HG02970 (cell line): ENCODE results near the gene CHMP4B.

ENCODE experiments used
- ATAC-seq: cut with Tn5 transposase; IDR thresholded peaks from one replicate; pipeline ENCODE4 v1.9.1; 2021; ENCODE audit warnings: mild to moderate bottlenecking, moderate library complexity, moderate number of reproducible peaks; ENCODE audit not compliant: unreplicated experiment, low FRiP score

CHMP4B gene

DNA sequence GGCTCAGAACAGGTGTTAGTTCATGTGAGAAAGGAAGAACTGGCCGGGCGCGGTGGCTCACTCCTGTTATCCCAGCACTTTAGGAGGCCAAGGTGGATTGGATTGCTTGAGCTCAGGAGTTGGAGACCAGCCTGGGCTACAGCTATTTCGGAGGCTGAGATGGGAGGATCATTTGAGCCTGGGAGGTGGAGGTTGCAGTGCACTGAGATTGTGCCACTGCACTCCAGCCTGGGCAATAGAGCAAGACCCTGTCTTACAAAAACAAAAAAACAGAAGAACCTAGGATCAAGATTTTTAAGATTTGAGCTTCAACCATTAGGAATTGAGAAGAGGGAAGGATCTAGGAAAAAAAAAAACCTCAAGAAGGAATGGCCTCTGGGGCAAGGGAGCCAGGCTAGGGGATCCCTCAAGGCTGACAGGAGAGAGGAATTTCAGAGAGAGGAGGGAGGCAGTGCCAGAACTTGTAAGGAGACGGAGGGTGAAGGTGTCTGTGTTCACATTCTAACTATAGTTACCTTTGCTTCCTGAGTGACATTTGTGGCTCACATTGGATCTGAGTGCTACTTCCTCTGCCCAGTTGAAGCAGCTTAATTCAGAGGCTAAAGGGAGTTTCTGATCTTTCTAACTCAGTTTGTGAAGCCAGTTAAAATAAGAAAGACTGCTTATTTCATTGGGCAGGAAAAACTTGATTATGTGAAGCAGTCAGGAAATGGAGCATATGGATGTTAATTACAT lies 26.1 kb downstream of the CHMP4B start:
- no peak for ATAC-seq

DNA sequence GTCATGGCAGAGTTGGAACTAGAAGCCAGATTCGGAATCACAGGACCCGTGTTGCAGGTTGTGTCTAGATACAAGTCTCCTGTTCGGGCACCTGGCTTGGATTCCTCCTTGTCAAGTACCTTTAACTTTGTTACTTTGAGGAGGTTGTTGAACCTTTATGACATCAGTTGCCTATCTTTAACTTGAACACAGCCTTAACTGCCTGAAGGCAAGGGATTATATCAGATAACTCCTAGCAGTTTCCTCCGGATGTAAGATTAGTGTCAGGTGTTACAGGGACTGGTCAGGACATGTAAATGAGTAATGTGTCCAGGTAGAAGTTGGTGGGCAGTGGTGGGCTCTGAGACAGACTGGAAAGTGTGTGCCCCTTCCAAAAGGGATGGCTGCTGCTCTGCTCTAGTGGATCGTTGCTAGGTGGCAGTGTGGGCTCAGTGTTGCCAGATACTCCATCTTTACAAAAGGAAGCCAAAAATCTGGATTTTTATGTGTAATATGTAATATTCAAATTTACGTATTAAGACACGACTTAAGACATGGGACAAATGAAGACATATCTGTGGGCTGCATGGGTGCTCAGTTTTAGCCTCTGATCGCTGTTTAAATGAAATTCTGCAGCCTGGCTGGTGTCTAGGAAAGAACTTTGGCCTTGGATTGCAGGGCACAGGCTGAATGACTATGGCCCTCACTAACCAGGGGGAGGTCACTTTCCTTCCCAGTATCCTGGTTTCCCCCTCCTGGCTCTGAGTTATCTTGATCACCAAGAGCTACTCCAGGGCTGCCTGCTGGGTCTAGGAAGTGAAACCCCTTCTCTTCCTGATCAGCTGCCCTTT lies 27.1 kb downstream of the CHMP4B start:
- ATAC-seq: no peak

- ATAC-seq: no peak
These were observed 28.4 kb downstream of the CHMP4B start for GRCh38 chr20:33839591-33839990.

- no peak for ATAC-seq
These were observed 29.0 kb downstream of the CHMP4B start for GRCh38 chr20:33840160-33840559.

DNA sequence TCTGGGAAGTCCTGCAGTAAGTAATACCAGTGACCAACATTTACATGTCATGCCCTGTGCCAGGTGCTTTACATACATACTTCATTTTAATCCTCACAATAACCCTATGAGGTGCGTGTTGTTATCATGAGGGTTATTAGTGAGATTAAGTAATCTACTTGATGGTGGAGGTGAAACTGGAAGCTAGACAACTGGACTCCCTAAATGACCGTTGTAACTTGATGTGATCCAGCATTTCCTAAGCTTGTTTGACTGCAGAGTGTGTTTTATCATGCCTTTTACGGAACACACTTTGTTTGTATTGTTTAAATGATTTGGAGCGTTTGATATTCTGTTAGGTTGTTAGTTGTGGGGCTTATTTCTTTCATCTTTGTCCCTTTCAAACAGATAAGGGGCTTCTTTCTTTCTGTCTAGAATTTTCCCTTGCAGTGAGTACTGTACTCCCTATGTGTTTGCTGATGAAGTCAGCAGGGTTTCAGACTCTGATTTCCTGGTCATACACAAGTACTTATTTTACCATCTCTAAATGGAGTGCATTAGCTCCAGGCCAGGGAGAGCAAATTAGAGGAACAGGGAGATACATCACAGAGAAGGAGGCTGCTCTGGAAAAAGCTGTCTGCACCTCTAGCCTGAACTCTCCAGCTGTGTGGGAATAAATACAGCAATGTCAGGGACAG lies 29.7 kb downstream of the CHMP4B start:
- no peak for ATAC-seq

DNA sequence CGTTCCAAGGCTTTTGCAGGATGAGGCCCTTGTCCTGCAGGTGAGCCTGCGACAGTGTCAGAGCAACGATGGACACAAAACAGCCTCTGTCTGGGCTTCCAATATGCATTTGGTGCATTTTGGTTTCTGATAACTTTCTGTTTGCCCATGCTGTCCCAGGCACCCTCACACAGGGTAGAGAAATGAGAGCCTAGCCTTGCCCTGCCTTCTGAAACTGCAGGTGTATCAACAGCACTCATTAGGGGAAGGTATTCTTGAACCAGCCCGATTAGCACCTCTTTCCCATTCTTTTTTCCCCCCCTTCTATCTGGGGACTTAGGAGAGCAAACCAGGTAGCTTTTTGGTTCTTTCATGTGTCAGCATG lies 30.3 kb downstream of the CHMP4B start:
- no peak for ATAC-seq

- no peak for ATAC-seq
These were observed 31.2 kb downstream of the CHMP4B start for GRCh38 chr20:33842346-33842745.

DNA sequence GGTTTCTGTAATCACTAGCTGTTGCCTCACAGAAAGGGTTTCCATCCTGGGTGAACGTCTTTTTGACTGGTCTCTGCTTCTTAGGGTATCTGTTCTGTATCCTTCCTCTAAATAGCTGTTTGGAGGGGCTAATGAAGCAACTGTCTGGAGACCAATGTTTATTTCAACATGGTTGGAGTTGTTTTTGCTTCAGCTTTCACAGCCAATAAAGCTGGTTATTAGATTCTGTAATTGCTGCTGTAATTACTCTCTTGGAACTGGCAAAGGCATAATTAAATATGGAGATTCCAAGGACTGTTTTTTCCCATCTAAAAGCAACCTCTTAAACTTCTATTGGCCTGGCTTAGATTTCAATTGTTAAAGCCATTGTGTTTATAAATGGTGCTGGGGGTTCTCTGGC lies 31.9 kb downstream of the CHMP4B start:
- no peak for ATAC-seq

GRCh38 chr20:33843854-33844253 lies 32.7 kb downstream of the CHMP4B start:
- no peak for ATAC-seq

GRCh38 chr20:33846291-33846935 lies 35.3 kb downstream of the CHMP4B start:
- no peak for ATAC-seq

- ATAC-seq: no peak
These were observed 35.9 kb downstream of the CHMP4B start for GRCh38 chr20:33847006-33847405.

GRCh38 chr20:33848391-33848790 lies 37.2 kb downstream of the CHMP4B start:
- ATAC-seq: no peak

DNA sequence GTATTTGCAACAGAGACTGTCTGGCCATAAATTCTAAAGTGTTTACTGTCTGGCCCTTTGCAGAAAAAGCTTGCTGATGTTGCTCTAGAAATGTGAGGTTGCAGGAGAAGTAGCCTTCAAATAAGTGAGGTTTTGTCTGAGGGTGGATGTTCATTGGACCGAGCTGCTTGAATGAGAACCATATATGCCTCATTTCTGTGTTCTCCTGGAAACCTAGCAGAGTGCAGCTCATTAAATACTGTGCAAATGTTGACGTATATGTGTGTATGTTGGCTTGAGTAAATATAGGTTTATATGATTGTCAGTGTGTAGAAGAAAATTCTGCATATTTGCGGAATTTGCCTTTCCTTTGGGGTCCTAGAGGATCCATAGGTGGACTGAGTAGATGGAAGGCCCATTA lies 39.0 kb downstream of the CHMP4B start:
- no peak for ATAC-seq

DNA sequence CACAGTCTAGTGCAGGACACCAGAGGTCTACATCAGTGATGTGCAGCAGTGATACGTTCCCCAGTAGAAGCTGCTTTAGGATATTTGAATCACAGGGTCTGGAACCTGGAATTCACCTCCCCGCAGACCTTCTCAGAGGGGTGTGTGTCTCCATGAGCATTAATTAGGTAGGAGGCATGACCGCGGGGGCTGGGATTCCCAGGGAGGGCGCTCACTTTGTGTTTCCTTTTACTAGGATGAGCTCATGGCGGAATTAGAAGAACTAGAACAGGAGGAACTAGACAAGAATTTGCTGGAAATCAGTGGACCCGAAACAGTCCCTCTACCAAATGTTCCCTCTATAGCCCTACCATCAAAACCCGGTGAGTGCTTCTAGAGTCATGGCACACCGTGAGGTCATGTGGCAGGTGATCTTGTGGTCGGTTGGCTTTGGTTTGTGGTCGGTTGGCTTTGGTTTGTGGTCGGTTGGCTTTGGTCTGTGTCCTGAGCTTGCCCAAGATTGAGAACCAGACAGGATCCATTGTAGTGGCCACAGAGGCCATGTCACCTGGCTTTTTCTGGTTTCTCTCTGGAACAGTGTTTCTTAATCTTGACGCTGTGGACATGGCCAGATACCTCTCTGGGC lies 40.8 kb downstream of the CHMP4B start:
- no peak for ATAC-seq

GRCh38 chr20:33852626-33853506 lies 41.7 kb downstream of the CHMP4B start:
- no peak for ATAC-seq

DNA sequence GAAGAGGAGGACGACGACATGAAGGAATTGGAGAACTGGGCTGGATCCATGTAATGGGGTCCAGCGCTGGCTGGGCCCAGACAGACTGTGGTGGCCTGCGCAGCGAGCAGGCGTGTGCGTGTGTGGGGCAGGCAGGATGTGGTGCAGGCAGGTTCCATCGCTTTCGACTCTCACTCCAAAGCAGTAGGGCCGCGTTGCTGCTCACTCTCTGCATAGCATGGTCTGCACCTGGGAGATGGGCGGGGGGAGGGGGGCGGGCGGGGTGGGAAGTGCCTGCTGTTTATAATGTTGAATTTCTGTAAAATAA lies 42.3 kb downstream of the CHMP4B start:
- ATAC-seq: no peak

DNA sequence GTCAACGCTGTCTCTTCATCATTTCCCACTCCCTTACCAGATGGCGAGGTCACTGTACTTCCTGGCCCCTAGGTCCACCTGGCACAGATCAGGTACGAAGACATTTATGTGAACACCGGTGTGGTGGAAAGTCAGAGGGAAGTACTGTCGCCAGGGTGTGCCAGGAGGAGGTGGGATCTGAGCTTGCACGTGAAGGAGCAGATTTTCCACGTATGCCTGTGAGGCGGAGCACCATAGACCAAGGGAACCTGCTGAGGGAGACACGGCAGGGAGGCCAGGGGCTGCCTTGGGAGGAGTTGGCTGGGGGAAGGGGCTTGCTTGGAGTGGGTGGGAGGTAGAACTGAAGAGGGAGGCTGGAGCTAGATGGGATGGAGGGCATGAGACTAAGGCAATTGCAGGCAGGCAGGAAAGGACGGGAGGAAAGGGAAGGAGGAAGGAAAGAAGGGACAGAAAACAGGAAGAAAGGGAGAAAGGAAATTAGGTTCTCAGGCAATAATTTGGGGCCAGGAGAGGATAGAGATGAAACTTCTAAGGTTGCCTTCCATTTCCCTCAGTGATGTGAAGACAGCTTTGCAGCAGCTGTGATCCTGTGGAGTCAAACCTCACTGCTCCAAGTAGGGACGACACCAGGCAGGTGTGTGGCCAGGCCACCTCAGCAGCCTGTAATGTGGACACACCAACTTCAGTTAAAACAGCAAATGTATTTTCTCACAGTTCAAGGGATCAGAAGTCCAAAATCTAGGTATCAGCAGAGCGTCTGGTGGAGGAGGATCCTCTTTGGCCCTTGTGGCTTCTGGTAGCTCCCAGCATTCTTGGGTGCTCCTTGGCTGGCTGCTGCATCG lies 46.8 kb downstream of the CHMP4B start:
- ATAC-seq: no peak

- ATAC-seq: no peak
These were observed 47.5 kb downstream of the CHMP4B start for GRCh38 chr20:33858666-33859065.

DNA sequence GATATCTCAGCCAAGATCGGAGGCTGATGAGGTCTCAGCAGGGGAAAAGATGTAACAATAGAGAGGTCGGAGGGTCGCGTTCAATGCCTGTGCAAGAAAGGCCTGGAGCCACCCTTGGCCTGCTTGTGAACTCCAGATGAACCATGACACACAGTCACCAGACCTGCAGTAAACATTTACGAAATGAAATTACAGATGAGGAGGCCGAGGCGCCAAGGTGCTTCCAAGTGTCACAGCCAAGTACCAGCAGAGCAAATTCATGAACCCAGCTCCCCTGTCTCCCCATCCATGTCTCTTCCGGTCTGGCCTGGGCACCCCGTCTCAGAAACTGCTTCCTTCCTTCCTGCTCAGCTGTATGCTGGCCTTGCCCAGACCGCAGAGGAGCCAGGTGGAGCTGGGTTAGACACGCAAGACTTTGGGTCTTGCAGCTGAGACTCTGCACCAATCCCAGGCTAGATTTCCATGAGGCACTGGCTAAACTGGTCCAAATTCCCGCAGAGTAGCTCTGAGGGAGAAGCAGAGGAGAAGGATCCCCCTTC lies 48.1 kb downstream of the CHMP4B start:
- no peak for ATAC-seq
